ENCODE data around the gene GPBAR1.

The GPBAR1 gene

GRCh38 chr2:218217360-218218267 lies 43.2 kb upstream of the GPBAR1 start:
- Histone ChIP-seq H3K27ac (peak overlapping the region; percentile 91), H3K4me2 (ENCODE audit: low read length) (peak overlapping the region; percentile 74), H3K9ac (peak overlapping the region; percentile 78), H3K27me3 (ENCODE audit: control insufficient read depth, insufficient read depth, low read length) (no peaks in the 10 kb centered on the region), H2AFZ (peak overlapping the region; percentile 98), H3K79me2 (peaks cover 34% of the 10 kb centered on the region), H3K9me3 (ENCODE audit: control insufficient read depth, low read length) (no peaks in the 10 kb centered on the region), H3K36me3 (ENCODE audit: control insufficient read depth, insufficient read depth, low read length) (no peaks in the 10 kb centered on the region), H3K4me3 (ENCODE audit: low read depth, low read length) (peak overlapping the region; percentile 70), H3K4me1 (peaks cover 9% of the 10 kb centered on the region)
- no peak for TF ChIP-seq CTCF (IDR thresholded peaks at IDR 0.05)

DNA sequence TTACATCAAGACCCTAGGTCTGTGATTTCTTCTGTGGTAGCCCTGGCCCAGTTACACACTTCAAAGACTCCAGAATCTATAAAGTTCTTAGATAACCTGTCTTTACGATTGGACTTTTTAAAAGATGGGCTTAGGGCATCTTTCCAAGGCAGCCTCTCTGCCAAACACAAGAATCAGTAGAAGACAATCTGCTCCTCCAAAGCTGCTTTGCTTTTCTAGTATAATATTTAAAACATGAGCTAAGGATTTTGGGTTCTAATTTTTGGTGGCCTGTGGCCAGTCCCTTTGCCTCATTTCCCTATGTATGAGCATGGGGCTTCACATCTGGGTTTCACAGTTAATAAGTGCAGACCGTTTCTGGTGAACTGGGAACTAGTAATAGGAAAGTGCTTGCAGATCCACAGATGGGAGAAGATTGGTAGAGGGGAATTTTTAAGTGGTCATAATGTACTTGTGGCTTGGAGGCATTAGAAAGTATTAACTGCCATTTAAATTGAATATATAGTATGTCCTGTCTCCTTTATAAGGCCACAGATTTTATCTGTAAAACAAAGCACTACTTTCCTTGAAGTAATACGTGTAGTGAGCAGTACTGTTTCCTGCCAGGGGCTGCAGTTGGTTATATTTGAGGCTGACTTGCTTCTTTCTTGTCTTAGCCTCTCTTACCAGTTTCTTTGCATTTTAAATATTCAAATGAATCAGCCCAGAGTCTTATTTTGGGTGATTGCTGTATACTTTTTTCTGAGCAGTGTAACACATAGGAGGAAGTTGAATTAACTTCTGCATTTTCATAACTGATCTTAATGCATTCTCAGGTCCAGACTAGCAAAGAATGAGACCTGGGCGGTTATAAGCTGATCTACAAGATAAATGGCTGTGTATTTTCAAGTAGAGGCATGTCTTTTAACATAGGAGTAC lies 42.3 kb upstream of the GPBAR1 start:
- Histone ChIP-seq H3K4me2 (ENCODE audit: low read length) (peak overlapping the region; percentile 74), H3K27me3 (ENCODE audit: control insufficient read depth, insufficient read depth, low read length) (no peaks in the 10 kb centered on the region), H3K79me2 (peaks cover 37% of the 10 kb centered on the region), H3K4me1 (peaks cover 15% of the 10 kb centered on the region), H3K9ac (no peak overlapping the region), H3K9me3 (ENCODE audit: control insufficient read depth, low read length) (no peaks in the 10 kb centered on the region), H3K36me3 (ENCODE audit: control insufficient read depth, insufficient read depth, low read length) (no peaks in the 10 kb centered on the region), H3K4me3 (ENCODE audit: low read depth, low read length) (peak overlapping the region; percentile 70), H2AFZ (no peak overlapping the region), H3K27ac (peak overlapping the region; percentile 91)
- no peak for TF ChIP-seq CTCF (IDR thresholded peaks at IDR 0.05)

GRCh38 chr2:218219934-218220333 lies 40.9 kb upstream of the GPBAR1 start:
- H3K36me3 ChIP-seq (ENCODE audit: control insufficient read depth, insufficient read depth, low read length): no peaks in the 10 kb centered on the region
- H3K4me2 ChIP-seq (ENCODE audit: low read length): no peak overlapping the region
- TF ChIP-seq CTCF (IDR thresholded peaks at IDR 0.05): no peak
- no peaks in the 10 kb centered on the region for H3K27me3 ChIP-seq (ENCODE audit: control insufficient read depth, insufficient read depth, low read length)
- H3K4me1 ChIP-seq: peaks cover 15% of the 10 kb centered on the region
- H3K4me3 ChIP-seq (ENCODE audit: low read depth, low read length): no peak overlapping the region
- H3K9ac ChIP-seq: no peak overlapping the region
- no peak overlapping the region for H3K27ac ChIP-seq
- H3K79me2 ChIP-seq: peaks cover 40% of the 10 kb centered on the region
- H3K9me3 ChIP-seq (ENCODE audit: control insufficient read depth, low read length): no peaks in the 10 kb centered on the region
- H2AFZ ChIP-seq: no peak overlapping the region

DNA sequence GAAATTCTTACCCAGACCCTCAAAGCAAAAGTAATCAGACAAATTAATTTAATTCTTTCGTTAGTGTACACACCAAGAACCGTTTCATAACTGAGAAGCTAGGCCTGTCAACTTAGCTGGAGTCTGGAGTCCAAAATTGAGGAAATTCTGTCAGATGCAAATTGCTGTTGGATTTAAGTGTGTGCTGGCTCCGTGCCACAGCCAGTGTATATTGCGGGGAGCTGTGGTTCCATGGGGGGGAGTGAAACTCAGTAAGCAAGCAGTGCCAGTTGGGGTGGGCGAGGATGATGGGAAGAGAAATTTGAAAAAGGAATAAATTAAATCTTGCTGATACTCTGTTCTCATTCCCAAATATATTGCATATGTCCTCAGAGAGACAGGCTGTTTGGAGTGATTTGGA lies 39.8 kb upstream of the GPBAR1 start:
- Histone ChIP-seq H3K36me3 (ENCODE audit: control insufficient read depth, insufficient read depth, low read length) (no peaks in the 10 kb centered on the region), H3K79me2 (peaks cover 40% of the 10 kb centered on the region), H3K4me2 (ENCODE audit: low read length) (no peak overlapping the region), H2AFZ (no peak overlapping the region), H3K27me3 (ENCODE audit: control insufficient read depth, insufficient read depth, low read length) (no peaks in the 10 kb centered on the region), H3K27ac (no peak overlapping the region), H3K4me3 (ENCODE audit: low read depth, low read length) (no peak overlapping the region), H3K9ac (no peak overlapping the region), H3K9me3 (ENCODE audit: control insufficient read depth, low read length) (no peaks in the 10 kb centered on the region), H3K4me1 (peaks cover 15% of the 10 kb centered on the region)
- TF ChIP-seq CTCF (IDR thresholded peaks at IDR 0.05): no peak

All from parathyroid adenoma (tissue), 2 donors.